BJ (cell line): ENCODE measurements around the gene PIK3CD. TPM values are rescaled to one million over a fixed set of nuclear protein-coding genes. Genes with fewer than 3 reads are reported as not detected.

Experiments used
- CTCF ChIA-PET: fragments of 350-600 bp; formaldehyde crosslinking; extraction: SDS; loops from one replicate; lab custom pipeline; 2021; ENCODE audit warnings: antibody characterized with exemption, inconsistent platforms; lab: Yijun Ruan, JAX
- POLR2A ChIA-PET: fragments of 300-600 bp; sonication (Branson Sonifier 250); formaldehyde crosslinking; extraction: SDS; loops from one replicate; lab custom pipeline; 2021; ENCODE audit warnings: antibody characterized with exemption; lab: Charles Lee
- DNase-seq: peaks from one replicate; pipeline ENCODE4 v3.0.0-alpha.2; 2011; ENCODE audit warnings: low read depth
- H3K27me3 ChIP-seq: 2 replicates; pipeline ENCODE4 v1.6.0; 2011; ENCODE audit warnings: low read length; ENCODE audit not compliant: control insufficient read depth, insufficient read depth
- H3K36me3 ChIP-seq: 2 replicates; pipeline ENCODE4 v1.5.1; 2011; ENCODE audit warnings: low read length; ENCODE audit not compliant: control insufficient read depth, insufficient read depth
- H3K4me3 ChIP-seq: 2 replicates; pipeline ENCODE4 v1.5.1; 2011; ENCODE audit warnings: low read depth, mild to moderate bottlenecking, control low read depth, low read length
- polyA plus RNA-seq: library from polyadenylated mRNA; depleted of rRNA; stranded (reverse); fragments of >200 nt; gene quantifications from 2 replicates; pipeline ENCODE4 v1.2.3, GENCODE V29; 2011
- TF ChIP-seq, protein P1 (sequence below): IDR thresholded peaks from 2 replicates; pipeline ENCODE4 v1.5.1; 2011; ENCODE audit warnings: low read depth, mild to moderate bottlenecking, control low read depth, inconsistent platforms, low read length, moderate library complexity; ENCODE audit not compliant: insufficient read depth

The PIK3CD gene
- polyA plus RNA-seq, 1 experiment: 9.2 TPM

DNA sequence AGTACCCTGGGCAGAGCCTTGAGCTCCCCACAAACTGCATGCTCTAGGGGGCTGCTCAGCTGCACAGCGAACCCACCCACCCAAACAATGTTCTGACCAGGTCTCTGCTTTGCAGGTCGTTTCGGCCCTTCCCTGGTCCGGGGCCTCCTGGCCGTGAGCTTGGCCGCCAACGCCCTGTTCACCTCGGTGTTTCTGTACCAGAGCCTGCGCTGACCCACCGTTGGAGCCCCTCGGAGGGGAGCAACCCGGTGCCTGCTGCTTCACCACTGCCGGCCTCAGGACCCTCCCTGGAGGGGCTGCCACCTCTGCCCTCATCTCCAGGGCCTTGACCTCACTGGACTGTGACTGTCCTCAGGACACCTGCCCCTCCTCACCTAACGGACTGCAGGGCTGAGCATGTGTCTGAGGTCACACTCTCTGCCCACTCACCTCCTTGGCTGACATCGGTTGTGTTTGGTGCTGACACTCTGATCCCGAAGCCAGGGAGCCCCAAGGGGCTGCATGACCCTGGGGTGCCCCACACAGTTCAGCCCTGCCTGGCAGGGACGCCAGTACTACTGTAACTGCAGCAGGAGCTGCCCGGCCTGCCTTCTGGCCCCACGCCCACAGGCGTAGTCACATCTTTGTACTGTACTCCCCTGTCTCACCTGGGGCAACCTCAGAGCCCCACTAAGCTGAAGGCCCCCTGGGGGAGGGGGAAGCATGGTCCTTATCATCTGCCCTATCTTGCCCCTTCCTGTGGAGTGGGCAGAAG, 38.5 kb upstream of the PIK3CD start:
- ChIA-PET POLR2A (no interaction called here), CTCF (interaction anchor here (1.6 kb wide), 1 partner anchor 11 kb away, joined by 4 read pairs; no protein-coding TSS in a partner anchor)
- no peak overlapping the region for H3K4me3 ChIP-seq
- peaks cover 12% of the 10 kb centered on the region for H3K36me3 ChIP-seq
- TF ChIP-seq, protein P1, sequence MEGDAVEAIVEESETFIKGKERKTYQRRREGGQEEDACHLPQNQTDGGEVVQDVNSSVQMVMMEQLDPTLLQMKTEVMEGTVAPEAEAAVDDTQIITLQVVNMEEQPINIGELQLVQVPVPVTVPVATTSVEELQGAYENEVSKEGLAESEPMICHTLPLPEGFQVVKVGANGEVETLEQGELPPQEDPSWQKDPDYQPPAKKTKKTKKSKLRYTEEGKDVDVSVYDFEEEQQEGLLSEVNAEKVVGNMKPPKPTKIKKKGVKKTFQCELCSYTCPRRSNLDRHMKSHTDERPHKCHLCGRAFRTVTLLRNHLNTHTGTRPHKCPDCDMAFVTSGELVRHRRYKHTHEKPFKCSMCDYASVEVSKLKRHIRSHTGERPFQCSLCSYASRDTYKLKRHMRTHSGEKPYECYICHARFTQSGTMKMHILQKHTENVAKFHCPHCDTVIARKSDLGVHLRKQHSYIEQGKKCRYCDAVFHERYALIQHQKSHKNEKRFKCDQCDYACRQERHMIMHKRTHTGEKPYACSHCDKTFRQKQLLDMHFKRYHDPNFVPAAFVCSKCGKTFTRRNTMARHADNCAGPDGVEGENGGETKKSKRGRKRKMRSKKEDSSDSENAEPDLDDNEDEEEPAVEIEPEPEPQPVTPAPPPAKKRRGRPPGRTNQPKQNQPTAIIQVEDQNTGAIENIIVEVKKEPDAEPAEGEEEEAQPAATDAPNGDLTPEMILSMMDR: no peak
- H3K27me3 ChIP-seq: no peaks in the 10 kb centered on the region
- no peak for DNase-seq

- Histone ChIP-seq H3K4me3 (no peak overlapping the region), H3K36me3 (peaks cover 12% of the 10 kb centered on the region), H3K27me3 (peaks cover under 1% of the 10 kb centered on the region; the same call in 1 of the 2 replicates)
- CTCF ChIA-PET: interaction anchor here (0.7 to 1.6 kb wide), 2 partner anchors 11 to 13 kb away, joined by 4 read pairs; no protein-coding TSS in a partner anchor
- POLR2A ChIA-PET: no interaction called here
- TF ChIP-seq, protein P1: no peak
- no peak for DNase-seq
Observed at GRCh38 chr1:9613625-9614299, 37.8 kb upstream of the PIK3CD start.

DNA sequence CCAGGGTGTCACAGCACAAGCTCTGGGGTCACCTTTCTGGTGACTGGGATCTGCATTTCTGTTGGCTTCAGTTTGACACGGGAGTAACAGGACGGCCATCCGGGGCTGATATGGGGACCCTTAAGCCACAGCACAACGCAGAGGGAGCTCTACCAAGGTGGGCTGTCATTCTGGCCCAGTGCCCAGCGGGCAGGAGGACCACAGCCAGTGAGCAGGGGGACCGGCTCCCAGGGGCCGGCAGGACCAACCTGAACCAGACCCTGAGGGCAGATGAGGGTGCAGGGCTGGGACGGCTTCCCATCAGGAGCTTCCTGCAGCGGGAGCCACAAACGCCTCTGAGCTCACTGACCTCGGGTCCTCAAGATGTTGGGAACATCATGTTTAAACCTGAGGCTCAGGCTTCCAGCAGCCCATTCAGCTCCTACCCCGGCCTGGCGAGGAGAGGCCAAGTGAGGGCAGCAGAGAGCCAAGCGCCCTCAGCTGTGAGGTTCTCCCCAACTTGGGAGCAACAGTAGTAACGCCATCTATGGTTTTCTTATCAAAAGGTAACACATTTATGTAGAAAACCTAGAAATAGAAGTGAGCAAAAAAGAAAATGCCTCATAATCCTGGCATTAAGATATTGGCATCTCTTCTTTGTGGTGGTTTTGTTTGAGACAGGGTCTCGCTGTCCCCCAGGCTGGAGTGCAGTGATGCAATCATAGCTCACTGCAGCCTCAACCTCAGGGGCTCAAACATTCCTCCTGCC, 36.0 kb upstream of the PIK3CD start:
- DNase-seq: no peak
- CTCF ChIA-PET: interaction anchor here (0.9 to 3.7 kb wide), 14 partner anchors 10 to 276 kb away, joined by 3 to 27 read pairs (median 4); no protein-coding TSS in a partner anchor
- Histone ChIP-seq H3K36me3 (peaks cover 6% of the 10 kb centered on the region), H3K27me3 (peaks cover 3% of the 10 kb centered on the region; the same call in 1 of the 2 replicates), H3K4me3 (no peak overlapping the region)
- TF ChIP-seq, protein P1: peak; percentile 89
- POLR2A ChIA-PET: no interaction called here

DNA sequence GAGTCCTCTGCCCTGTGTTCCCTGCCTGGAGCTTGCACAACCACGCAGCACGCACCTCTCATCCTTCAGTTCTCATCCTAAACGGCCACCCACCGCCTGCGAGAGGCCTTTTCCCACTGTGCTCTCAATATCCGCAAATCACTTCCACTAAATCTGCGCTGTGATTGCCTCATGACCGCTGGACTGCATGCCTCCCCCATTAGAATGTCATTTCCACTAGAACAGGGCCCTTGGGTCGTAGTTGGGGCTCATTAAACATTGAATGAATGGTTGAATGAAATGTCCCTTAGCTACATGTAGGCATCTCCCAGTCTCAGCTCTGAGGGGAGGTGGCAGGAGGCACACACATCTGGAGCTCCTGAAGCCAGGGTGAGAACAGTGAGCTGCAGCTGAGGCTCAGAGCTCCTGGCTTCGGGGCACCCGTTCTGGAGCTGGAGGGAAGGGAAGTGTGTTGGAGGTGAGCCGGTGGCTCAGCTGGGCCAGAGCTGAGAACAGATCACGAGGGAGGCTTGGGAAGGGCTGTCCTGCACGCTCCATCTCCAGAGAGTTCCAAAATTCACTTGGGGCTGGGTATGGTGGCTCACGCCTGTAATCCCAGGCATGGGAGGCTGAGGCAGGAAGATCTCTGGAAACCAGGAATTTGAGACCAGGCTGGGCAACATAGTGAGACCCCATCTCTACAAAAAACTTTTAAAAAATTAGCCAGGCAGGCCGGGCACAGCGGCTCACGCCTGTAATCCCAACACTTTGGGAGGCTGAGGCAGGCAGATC, 32.4 kb upstream of the PIK3CD start:
- ChIA-PET POLR2A (no interaction called here), CTCF (interaction anchor here (1.1 kb wide), 1 partner anchor 217 kb away, joined by 3 read pairs; no protein-coding TSS in a partner anchor)
- Histone ChIP-seq H3K4me3 (no peak overlapping the region), H3K27me3 (peaks cover 3% of the 10 kb centered on the region; the same call in 1 of the 2 replicates), H3K36me3 (no peaks in the 10 kb centered on the region)
- DNase-seq: no peak
- TF ChIP-seq, protein P1: no peak
